Aorta (tissue), 5 donors: Measurements from ENCODE around the gene FAM118A. TPM values are rescaled to one million over a fixed set of nuclear protein-coding genes. Genes with fewer than 3 reads are reported as not detected.
"Not testable (repeated sequence)": the region's sequence is repeated elsewhere in the genome, so short reads cannot be mapped to it uniquely, and the experiment has no call there.

Source experiments
- ATAC-seq: fragments of 200-7000 bp; cut with Tn5 transposase; one replicate; pipeline ENCODE4 v1.9.1; 2022; ENCODE audit warnings: moderate library complexity; ENCODE audit not compliant: low FRiP score
- DNase-seq, 2 donors: peaks; one replicate each; pipeline ENCODE4 v3.0.0-alpha.2; 2020
- H3K27ac ChIP-seq, 2 donors: one replicate each; pipeline ENCODE4 v1.5.1; 2013; ENCODE audit warnings: low read length in 2 of 2, mild to moderate bottlenecking in 2 of 2, moderate library complexity in 2 of 2, control low read depth in 1 of 2, inconsistent platforms in 1 of 2, low read depth in 1 of 2
- H3K27me3 ChIP-seq, 2 donors: one replicate each; pipeline ENCODE4 v1.6.1; 2013; ENCODE audit warnings: control low read depth in 1 of 2, low read length in 1 of 2, mild to moderate bottlenecking in 1 of 2, moderate library complexity in 1 of 2; ENCODE audit not compliant: insufficient read depth in 2 of 2, control insufficient read depth in 1 of 2
- H3K36me3 ChIP-seq, 2 donors: one replicate each; pipeline ENCODE4 v1.6.1; 2013; ENCODE audit warnings: control low read depth in 1 of 2, low read length in 1 of 2, mild to moderate bottlenecking in 1 of 2; ENCODE audit not compliant: insufficient read depth in 2 of 2, control insufficient read depth in 1 of 2
- H3K4me1 ChIP-seq, 2 donors: one replicate each; pipeline ENCODE4 v1.6.1; 2013; ENCODE audit warnings: low read length in 2 of 2, control low read depth in 1 of 2, mild to moderate bottlenecking in 1 of 2, moderate library complexity in 1 of 2; ENCODE audit not compliant: insufficient read depth in 2 of 2, control insufficient read depth in 1 of 2
- H3K4me3 ChIP-seq, 2 donors: one replicate each; pipeline ENCODE4 v1.5.1; 2013; ENCODE audit warnings: low read length in 2 of 2, control low read depth in 1 of 2, mild to moderate bottlenecking in 1 of 2
- H3K9me3 ChIP-seq: one replicate; pipeline ENCODE4 v1.6.1; 2013; ENCODE audit warnings: mild to moderate bottlenecking, low read length; ENCODE audit not compliant: control insufficient read depth
- WGBS, 2 donors: extraction: QIAGEN DNeasy Blood & Tissue Kit; methylation state at CpG; one replicate each; pipeline ENCODE4 v1.1.7; 2013; 5-methylcytosine and 5-hydroxymethylcytosine counted together
- intact Hi-C, 2 donors: fragments of 100-400 bp; cut with DNase I; formaldehyde crosslinking; loops; one replicate each; pipeline versions ENCODE4 v1.14.2 to v1.15.0; 2022
- polyA plus RNA-seq, 2 donors: library from polyadenylated mRNA; stranded (reverse); fragments of 200-250 nt; gene quantifications; one replicate each; pipeline ENCODE4 v1.2.3, GENCODE V29; 2013
- total RNA-seq, 2 donors: library from RNA; stranded (reverse); fragmentation: NEBNext Ultra II Directional; extraction: Animal tissue kit (Norgen Biotek cat#: 25700); gene quantifications; one replicate each; pipeline ENCODE4 v1.2.1, GENCODE V29; 2021
- donor health status: healthy with polysubstance abuse.
- donor health status: Bipolar disorder and iron deficiency.
- donor health status: DM: no; HTN: no; CAD: no.
- donor health status: DM: no; HTN: no; CAD: no.
- donor health status: DM: yes; HTN: yes; CAD: no.

Gene FAM118A
- total and polyA plus RNA-seq, 4 donors: 8.6 to 320 (median 62.9) TPM

GRCh38 chr22:45318558-45319323 lies 9.0 kb downstream of the FAM118A start:
- ATAC-seq: peak; percentile 30
- Histone ChIP-seq H3K4me1 (peaks cover 0 to 2% of the 10 kb centered on the region in 2 donors), H3K4me3 (no peak overlapping the region)

GRCh38 chr22:45319324-45319685 lies 9.6 kb downstream of the FAM118A start:
- H3K9me3 ChIP-seq: no peaks in the 10 kb centered on the region
- peaks cover 0 to 2% of the 10 kb centered on the region in 2 donors for H3K4me1 ChIP-seq
- intact Hi-C loops: loop anchor here in 1 of 2 donors (5.0 to 10.0 kb wide), 4 partner anchors 93 to 765 kb away; partner anchors contain the start of genes RIBC2 and SMC1B
- peak in 1 of 2 donors; percentile 68 for DNase-seq
- no peaks in the 10 kb centered on the region for H3K27me3 ChIP-seq
- no peak overlapping the region for H3K4me3 ChIP-seq
- WGBS, 2 donors: 4 to 10% methylated on average over 5 of the region's 5 CpGs
- peak; percentile 59 for ATAC-seq
- peaks cover 0 to 3% of the 10 kb centered on the region in 2 donors for H3K36me3 ChIP-seq
- peak overlapping the region; percentile 86 to 94 for H3K27ac ChIP-seq

More at GRCh38 chr22:45318558-45319323, 9.0 kb downstream of the FAM118A start:
- peak overlapping the region; percentile 86 to 94 for H3K27ac ChIP-seq
- H3K27me3 ChIP-seq: no peaks in the 10 kb centered on the region
- DNase-seq: no peak
- intact Hi-C loops: loop anchor here in 1 of 2 donors (5.0 to 10.0 kb wide), 4 partner anchors 94 to 766 kb away; partner anchors contain the start of genes RIBC2 and SMC1B
- peaks cover 0 to 3% of the 10 kb centered on the region in 2 donors for H3K36me3 ChIP-seq
- H3K9me3 ChIP-seq: no peaks in the 10 kb centered on the region
- 8 to 12% methylated on average over 12 of the region's 12 CpGs for WGBS, 2 donors

DNA sequence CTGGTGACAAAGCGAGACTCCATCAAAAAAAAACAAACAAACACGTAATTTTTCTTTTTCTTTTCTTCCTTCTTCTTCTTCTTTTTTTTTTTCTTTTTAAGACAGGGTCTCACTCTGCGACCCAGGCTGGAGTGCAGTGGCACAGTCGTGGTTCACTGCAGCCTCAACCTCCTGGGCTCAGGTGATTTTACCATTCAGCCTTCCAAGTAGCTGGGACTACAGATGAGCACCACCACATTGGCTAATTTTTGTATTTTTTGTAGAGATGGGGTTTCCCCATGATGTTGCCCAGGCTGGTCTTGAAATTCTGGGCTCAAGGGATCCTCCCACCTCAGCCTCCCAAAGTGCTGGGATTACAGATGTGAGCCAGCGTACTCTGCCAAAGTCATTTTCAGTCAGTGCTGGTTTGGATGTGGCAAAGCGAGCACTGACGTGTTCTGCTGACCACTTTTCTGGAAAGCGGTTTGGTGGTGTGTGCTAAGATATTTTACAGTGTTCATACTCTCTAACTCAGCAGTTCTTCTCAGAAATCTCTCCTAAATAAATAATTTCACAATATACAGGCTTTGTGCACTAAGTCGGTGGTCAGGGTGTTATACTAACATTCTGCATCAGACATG lies 10.7 kb downstream of the FAM118A start:
- peaks cover 0 to 3% of the 10 kb centered on the region in 2 donors for H3K36me3 ChIP-seq
- 29 to 36% methylated on average over 9 of the region's 9 CpGs for WGBS, 2 donors
- H3K27me3 ChIP-seq: no peaks in the 10 kb centered on the region
- ATAC-seq (no peak), DNase-seq (peak in 1 of 2 donors; percentile 68)
- H3K4me3 ChIP-seq: no peak overlapping the region
- peaks cover 0 to 2% of the 10 kb centered on the region in 2 donors for H3K4me1 ChIP-seq
- peak overlapping the region in 1 of 2 donors; percentile 47 for H3K27ac ChIP-seq
- H3K9me3 ChIP-seq: no peaks in the 10 kb centered on the region
- intact Hi-C loops: no loop called here

DNA sequence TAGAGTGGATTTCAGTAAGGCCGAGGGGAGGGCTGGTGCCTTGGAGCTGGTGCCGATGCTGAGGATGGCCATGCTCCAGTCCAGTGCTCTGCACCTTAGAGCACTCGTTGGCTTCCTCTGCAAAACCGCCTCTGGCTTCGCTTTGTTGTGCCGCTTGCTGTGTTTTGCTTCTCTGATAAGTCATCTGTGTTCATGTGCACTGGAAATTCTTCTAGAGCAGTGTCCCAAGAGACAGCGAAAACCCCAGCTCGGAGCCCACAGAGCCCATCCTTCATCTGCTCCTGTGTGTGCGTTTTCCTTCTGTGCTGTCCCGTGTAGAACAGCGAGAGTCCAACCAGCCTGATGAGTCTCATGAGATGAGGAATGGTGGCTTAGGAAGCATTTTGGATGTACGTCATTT lies 12.1 kb downstream of the FAM118A start:
- intact Hi-C loops: no loop called here
- no peak overlapping the region for H3K4me3 ChIP-seq
- ATAC-seq (no peak), DNase-seq (peak in 1 of 2 donors; percentile 24)
- H3K9me3 ChIP-seq: no peaks in the 10 kb centered on the region
- 35 to 39% methylated on average over 12 of the region's 12 CpGs for WGBS, 2 donors
- peaks cover 0 to 3% of the 10 kb centered on the region in 2 donors for H3K36me3 ChIP-seq
- no peaks in the 10 kb centered on the region for H3K27me3 ChIP-seq
- H3K27ac ChIP-seq: no peak overlapping the region
- H3K4me1 ChIP-seq: no peaks in the 10 kb centered on the region

- peaks cover 0 to 3% of the 10 kb centered on the region in 2 donors for H3K36me3 ChIP-seq
- DNase-seq (no peak), ATAC-seq (no peak)
- H3K4me1 ChIP-seq: no peaks in the 10 kb centered on the region
- 85 to 87% methylated on average over 24 of the region's 24 CpGs for WGBS, 2 donors
- no peak overlapping the region for H3K4me3 ChIP-seq
- no peak overlapping the region for H3K27ac ChIP-seq
- H3K9me3 ChIP-seq: no peaks in the 10 kb centered on the region
- intact Hi-C loops: no loop called here
- no peaks in the 10 kb centered on the region for H3K27me3 ChIP-seq
Observed at GRCh38 chr22:45322873-45323525, 13.3 kb downstream of the FAM118A start.

- Histone ChIP-seq H3K9me3 (no peaks in the 10 kb centered on the region), H3K27me3 (no peaks in the 10 kb centered on the region), H3K4me3 (no peak overlapping the region), H3K27ac (no peak overlapping the region), H3K36me3 (peaks cover 0 to 3% of the 10 kb centered on the region in 2 donors), H3K4me1 (no peaks in the 10 kb centered on the region)
- peak in 1 of 2 donors; percentile 42 for DNase-seq
- intact Hi-C loops: no loop called here
- 77 to 85% methylated on average over 7 of the region's 7 CpGs for WGBS, 2 donors
- no peak for ATAC-seq
Observed at GRCh38 chr22:45323695-45324094, 14.0 kb downstream of the FAM118A start.

GRCh38 chr22:45324311-45324711 lies 14.6 kb downstream of the FAM118A start:
- H3K27ac ChIP-seq: no peak overlapping the region
- DNase-seq: peak in 1 of 2 donors; percentile 64
- peaks cover 0 to 3% of the 10 kb centered on the region in 2 donors for H3K36me3 ChIP-seq
- H3K9me3 ChIP-seq: no peaks in the 10 kb centered on the region
- intact Hi-C loops: no loop called here
- ATAC-seq: no peak
- H3K4me3 ChIP-seq: no peak overlapping the region
- H3K27me3 ChIP-seq: no peaks in the 10 kb centered on the region
- no peaks in the 10 kb centered on the region for H3K4me1 ChIP-seq
- 93 to 95% methylated on average over 12 of the region's 12 CpGs for WGBS, 2 donors

DNA sequence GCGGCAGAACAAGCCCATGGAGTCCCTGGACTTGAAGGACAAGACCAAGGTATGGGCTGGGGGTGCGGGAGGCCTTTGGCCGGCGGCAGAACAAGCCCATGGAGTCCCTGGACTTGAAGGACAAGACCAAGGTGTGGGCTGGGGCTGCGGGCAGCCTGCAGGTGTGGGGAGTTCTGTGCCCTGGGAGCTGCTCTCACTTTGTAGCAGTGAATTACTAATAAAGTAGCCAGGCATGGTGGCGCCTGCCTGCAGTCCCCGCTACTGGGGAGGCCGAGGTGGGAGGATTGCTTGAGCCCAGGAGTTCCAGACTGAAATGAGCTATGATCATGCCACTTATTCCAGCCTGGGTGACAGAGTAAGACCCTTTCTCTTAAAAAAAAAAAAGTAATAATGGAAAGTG lies 18.5 kb downstream of the FAM118A start:
- H3K9me3 ChIP-seq, ATAC-seq, intact Hi-C loops, H3K4me3 ChIP-seq, H3K27me3 ChIP-seq, H3K27ac ChIP-seq, H3K4me1 ChIP-seq, H3K36me3 ChIP-seq: not testable (repeated sequence)
- 90 to 93% methylated on average over 7 of the region's 8 CpGs for WGBS, 2 donors
- DNase-seq: peak in 1 of 2 donors; percentile 57
